Loucy (cell line): ENCODE data around the gene STRN.

Experiments
- H2AFZ ChIP-seq: fragments of 200-600 bp; sonication (generic); 2 replicates; pipeline ENCODE4 v1.6.0; 2016; ENCODE audit warnings: antibody characterized with exemption, mild to moderate bottlenecking, low read length, moderate library complexity
- H3F3A ChIP-seq: fragments of 200-600 bp; 2 replicates; pipeline ENCODE4 v1.6.0; 2016; ENCODE audit warnings: antibody characterized with exemption, low read depth, mild to moderate bottlenecking
- H3K27me3 ChIP-seq: fragments of 200-600 bp; sonication (generic); 2 replicates; pipeline ENCODE4 v1.6.1; 2014; ENCODE audit warnings: low read length, mild to moderate bottlenecking; ENCODE audit not compliant: insufficient read depth, poor library complexity, severe bottlenecking
- H3K36me3 ChIP-seq: fragments of 200-600 bp; sonication (generic); 2 replicates; pipeline ENCODE4 v1.6.1; 2016; ENCODE audit warnings: low read length; ENCODE audit not compliant: insufficient read depth
- H3K4me1 ChIP-seq: fragments of 200-600 bp; sonication (generic); 2 replicates; pipeline ENCODE4 v1.5.1; 2014; ENCODE audit warnings: low read length, mild to moderate bottlenecking; ENCODE audit not compliant: insufficient read depth, poor library complexity, severe bottlenecking
- H3K4me2 ChIP-seq: fragments of 200-600 bp; sonication (generic); 2 replicates; pipeline ENCODE4 v1.6.0; 2014; ENCODE audit warnings: antibody characterized with exemption, low read length, low read depth, mild to moderate bottlenecking; ENCODE audit not compliant: poor library complexity, severe bottlenecking
- H3K4me3 ChIP-seq: fragments of 200-600 bp; sonication (generic); 2 replicates; pipeline ENCODE4 v1.5.1; 2014; ENCODE audit warnings: low read length, mild to moderate bottlenecking, mixed read lengths; ENCODE audit not compliant: poor library complexity, severe bottlenecking
- H3K79me2 ChIP-seq: fragments of 200-600 bp; sonication (generic); 2 replicates; pipeline ENCODE4 v1.6.1; 2014; ENCODE audit warnings: low read length; ENCODE audit not compliant: insufficient read depth
- H3K9ac ChIP-seq: fragments of 200-600 bp; sonication (generic); 2 replicates; pipeline ENCODE4 v1.6.0; 2014; ENCODE audit warnings: mild to moderate bottlenecking, low read depth, low read length, moderate library complexity; ENCODE audit not compliant: poor library complexity, severe bottlenecking
- H3K9me2 ChIP-seq: fragments of 200-600 bp; sonication (generic); replicated peaks from 2 replicates; pipeline ENCODE4 v1.6.1; 2016; ENCODE audit warnings: low read depth, low read length, mixed read lengths
- H3K9me3 ChIP-seq: fragments of 200-600 bp; sonication (generic); 2 replicates; pipeline ENCODE4 v1.6.1; 2014; ENCODE audit warnings: mild to moderate bottlenecking, antibody characterized with exemption, low read length, low read depth; ENCODE audit not compliant: insufficient read depth
- H4K20me1 ChIP-seq: fragments of 200-600 bp; sonication (generic); 2 replicates; pipeline ENCODE4 v1.6.0; 2014; ENCODE audit warnings: antibody characterized with exemption, low read length, mild to moderate bottlenecking; ENCODE audit not compliant: insufficient read depth, poor library complexity, severe bottlenecking
- CTCF ChIP-seq: fragments of 200-600 bp; sonication (generic); conservative IDR thresholded peaks from 2 replicates; pipeline ENCODE4 v1.5.1; 2014; ENCODE audit warnings: mild to moderate bottlenecking, antibody characterized with exemption, low read length
- EZH2phosphoT487 ChIP-seq: fragments of 200-600 bp; IDR thresholded peaks from 2 replicates; pipeline ENCODE4 v1.6.1; 2018; ENCODE audit warnings: antibody characterized with exemption, mild to moderate bottlenecking, moderate library complexity, borderline replicate concordance

The STRN gene

GRCh38 chr2:36811071-36811470, 155.3 kb downstream of the STRN start:
- TF ChIP-seq EZH2phosphoT487 (no peak), CTCF (no peak)
- H2AFZ ChIP-seq = no peak overlapping the region
- H4K20me1 ChIP-seq = no peaks in the 10 kb centered on the region
- H3K4me1 ChIP-seq = no peaks in the 10 kb centered on the region
- H3K9ac ChIP-seq = no peak overlapping the region
- no peak overlapping the region for H3K4me2 ChIP-seq
- no peaks in the 10 kb centered on the region for H3K9me2 ChIP-seq
- no peaks in the 10 kb centered on the region for H3K9me3 ChIP-seq
- H3K79me2 ChIP-seq = no peaks in the 10 kb centered on the region
- H3K36me3 ChIP-seq = no peaks in the 10 kb centered on the region
- no peaks in the 10 kb centered on the region for H3F3A ChIP-seq
- no peak overlapping the region for H3K4me3 ChIP-seq
- no peaks in the 10 kb centered on the region for H3K27me3 ChIP-seq

GRCh38 chr2:36809069-36809445, 157.3 kb downstream of the STRN start:
- H3K4me3 ChIP-seq = no peak overlapping the region
- H3F3A ChIP-seq = no peaks in the 10 kb centered on the region
- H3K9me2 ChIP-seq = no peaks in the 10 kb centered on the region
- H3K9me3 ChIP-seq = no peaks in the 10 kb centered on the region
- no peak for TF ChIP-seq EZH2phosphoT487
- no peak for TF ChIP-seq CTCF
- no peak overlapping the region for H2AFZ ChIP-seq
- H3K79me2 ChIP-seq = no peaks in the 10 kb centered on the region
- H3K4me1 ChIP-seq = no peaks in the 10 kb centered on the region
- H3K27me3 ChIP-seq = no peaks in the 10 kb centered on the region
- no peak overlapping the region for H3K9ac ChIP-seq
- H3K4me2 ChIP-seq = no peak overlapping the region
- H4K20me1 ChIP-seq = no peaks in the 10 kb centered on the region
- no peaks in the 10 kb centered on the region for H3K36me3 ChIP-seq

DNA sequence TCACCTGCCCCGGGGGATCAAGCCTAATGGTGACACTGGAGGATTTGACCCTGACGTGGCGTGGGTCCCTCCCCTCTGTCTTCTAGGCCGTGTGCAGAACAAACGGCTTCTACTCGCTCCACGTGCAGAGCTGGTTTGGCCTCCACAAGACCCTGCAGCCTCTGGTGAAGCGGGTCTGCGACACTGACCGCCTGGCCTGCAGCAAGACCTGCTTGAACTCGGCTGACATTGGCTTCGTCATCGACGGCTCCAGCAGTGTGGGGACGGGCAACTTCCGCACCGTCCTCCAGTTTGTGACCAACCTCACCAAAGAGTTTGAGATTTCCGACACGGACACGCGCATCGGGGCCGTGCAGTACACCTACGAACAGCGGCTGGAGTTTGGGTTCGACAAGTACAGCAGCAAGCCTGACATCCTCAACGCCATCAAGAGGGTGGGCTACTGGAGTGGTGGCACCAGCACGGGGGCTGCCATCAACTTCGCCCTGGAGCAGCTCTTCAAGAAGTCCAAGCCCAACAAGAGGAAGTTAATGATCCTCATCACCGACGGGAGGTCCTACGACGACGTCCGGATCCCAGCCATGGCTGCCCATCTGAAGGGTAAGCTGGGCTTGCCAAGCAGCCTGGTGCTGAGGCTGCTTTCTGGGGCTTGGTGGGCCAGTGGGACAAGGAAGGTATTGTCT, 157.8 kb downstream of the STRN start:
- Histone ChIP-seq H3K4me2 (no peak overlapping the region), H3F3A (no peaks in the 10 kb centered on the region)
- TF ChIP-seq CTCF (no peak), EZH2phosphoT487 (no peak)

More for the DNA sequence above, 157.8 kb downstream of the STRN start:
- Histone ChIP-seq H2AFZ (no peak overlapping the region), H3K9me2 (no peaks in the 10 kb centered on the region), H3K4me3 (no peak overlapping the region), H3K79me2 (no peaks in the 10 kb centered on the region), H3K36me3 (no peaks in the 10 kb centered on the region), H4K20me1 (no peaks in the 10 kb centered on the region), H3K9me3 (no peaks in the 10 kb centered on the region), H3K9ac (no peak overlapping the region), H3K27me3 (no peaks in the 10 kb centered on the region), H3K4me1 (no peaks in the 10 kb centered on the region)
